ENCODE data around the gene ARMC9. TPM values are rescaled to one million over a fixed set of nuclear protein-coding genes. Genes with fewer than 3 reads are reported as not detected.

ARMC9 gene
- total and polyA plus RNA-seq, 3 donors from 2014 or later: 35.0 to 49.7 (median 47.5) TPM

GRCh38 chr2:231321556-231322334, 123.3 kb downstream of the ARMC9 start:
- Histone ChIP-seq H3K27ac (peak overlapping the region in 1 of 2 donors; percentile 41), H3K4me3 (no peak overlapping the region), H3K9me3 (no peaks in the 10 kb centered on the region), H3K4me1 (peaks cover 4% of the 10 kb centered on the region), H3K36me3 (ENCODE audit: low read depth, missing control alignments) (no peaks in the 10 kb centered on the region), H3K27me3 (no peaks in the 10 kb centered on the region)
- peak; percentile 42 for DNase-seq
- intact Hi-C loops (cut with DNase I; ENCODE audit: low total_unique reads): no loop called here
- WGBS, 2 donors: 83 to 86% methylated on average over 22 of the region's 22 CpGs
- TF ChIP-seq CTCF (IDR thresholded peaks at IDR 0.05) (no peak), POLR2A (IDR thresholded peaks at IDR 0.05) (no peak)

DNA sequence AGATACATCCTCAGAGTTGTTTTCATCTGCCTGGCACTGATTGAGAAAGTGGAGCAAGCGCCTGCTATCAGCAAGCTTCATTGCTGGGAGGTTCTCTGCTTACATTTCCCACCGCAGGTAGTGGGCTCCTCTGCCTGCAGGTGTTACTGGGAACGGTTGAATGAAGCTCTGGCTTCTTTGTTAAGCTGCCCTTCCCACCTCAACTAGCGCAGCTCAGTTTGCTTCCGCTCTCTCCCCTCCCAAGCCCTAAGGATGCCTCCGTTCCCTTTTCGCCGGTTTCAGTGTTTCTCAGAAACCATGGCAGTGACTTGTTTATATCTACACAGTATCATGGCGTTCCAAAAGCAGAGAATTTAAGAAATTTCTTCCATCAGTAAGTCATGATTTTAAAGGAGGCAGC, 124.9 kb downstream of the ARMC9 start:
- no peaks in the 10 kb centered on the region for H3K9me3 ChIP-seq
- DNase-seq: no peak
- no peak overlapping the region for H3K4me3 ChIP-seq
- intact Hi-C loops (cut with DNase I; ENCODE audit: low total_unique reads): no loop called here
- no peaks in the 10 kb centered on the region for H3K27me3 ChIP-seq
- TF ChIP-seq CTCF (IDR thresholded peaks at IDR 0.05) (no peak), POLR2A (IDR thresholded peaks at IDR 0.05) (no peak)
- no peaks in the 10 kb centered on the region for H3K36me3 ChIP-seq (ENCODE audit: low read depth, missing control alignments)
- peaks cover 4% of the 10 kb centered on the region for H3K4me1 ChIP-seq
- WGBS, 2 donors: 86 to 90% methylated on average over 9 of the region's 9 CpGs
- H3K27ac ChIP-seq: no peak overlapping the region

DNA sequence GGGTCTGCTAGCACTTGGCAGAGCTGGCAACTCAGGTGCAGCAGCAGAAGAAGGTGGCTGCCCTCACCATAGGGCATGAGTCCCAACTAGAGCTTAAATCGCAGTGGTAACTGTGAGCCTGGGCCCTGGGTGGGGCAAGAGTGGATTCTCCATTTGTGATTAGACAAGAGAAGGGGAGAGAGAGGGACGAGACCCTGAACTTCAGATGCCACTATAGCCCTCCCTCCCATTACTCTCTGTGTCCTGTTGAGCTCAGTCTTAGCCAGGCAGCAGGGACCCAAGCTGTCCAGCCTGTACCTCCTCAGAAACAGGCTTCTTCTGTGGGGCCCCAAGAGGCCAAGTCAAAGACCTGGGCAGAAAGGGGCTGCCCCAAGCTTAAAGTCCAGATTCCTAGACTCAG, 127.4 kb downstream of the ARMC9 start:
- Histone ChIP-seq H3K4me1 (no peaks in the 10 kb centered on the region), H3K27ac (no peak overlapping the region), H3K4me3 (no peak overlapping the region), H3K9me3 (no peaks in the 10 kb centered on the region), H3K27me3 (no peaks in the 10 kb centered on the region), H3K36me3 (ENCODE audit: low read depth, missing control alignments) (no peaks in the 10 kb centered on the region)
- intact Hi-C loops (cut with DNase I; ENCODE audit: low total_unique reads): no loop called here
- DNase-seq: no peak
- TF ChIP-seq POLR2A (IDR thresholded peaks at IDR 0.05) (no peak), CTCF (IDR thresholded peaks at IDR 0.05) (no peak)
- 80 to 93% methylated on average over 1 to 2 of the region's 2 CpGs for WGBS, 2 donors

- intact Hi-C loops (cut with DNase I; ENCODE audit: low total_unique reads): no loop called here
- no peak overlapping the region for H3K27ac ChIP-seq
- no peaks in the 10 kb centered on the region for H3K9me3 ChIP-seq
- DNase-seq: no peak
- H3K4me3 ChIP-seq: no peak overlapping the region
- WGBS, 2 donors: 77 to 87% methylated on average over 3 of the region's 3 CpGs
- H3K36me3 ChIP-seq (ENCODE audit: low read depth, missing control alignments): no peaks in the 10 kb centered on the region
- H3K27me3 ChIP-seq: no peaks in the 10 kb centered on the region
- TF ChIP-seq POLR2A (IDR thresholded peaks at IDR 0.05): no peak
- no peak for TF ChIP-seq CTCF (IDR thresholded peaks at IDR 0.05)
- H3K4me1 ChIP-seq: no peaks in the 10 kb centered on the region
Observed at GRCh38 chr2:231326404-231326803, 128.0 kb downstream of the ARMC9 start.

DNA sequence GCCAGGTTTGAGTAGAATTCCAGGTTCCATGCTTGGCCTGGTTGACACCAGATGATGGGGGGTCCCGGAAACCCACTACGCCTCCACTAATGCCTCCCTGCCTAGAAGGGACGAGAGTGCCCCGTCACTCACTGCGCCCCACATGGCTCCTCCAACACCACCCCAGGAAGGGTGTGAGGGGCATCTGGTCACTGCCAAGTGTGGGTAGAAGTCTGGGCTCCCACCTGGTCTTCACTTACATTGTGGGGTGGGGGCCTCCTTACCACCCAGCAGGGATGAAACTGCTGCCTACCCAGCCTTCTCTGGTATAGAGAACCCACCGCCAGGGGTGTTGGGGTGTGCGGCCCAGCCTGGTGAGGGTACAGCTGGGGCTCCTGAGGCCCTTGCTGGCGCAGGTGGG, 131.9 kb downstream of the ARMC9 start:
- H3K9me3 ChIP-seq: no peaks in the 10 kb centered on the region
- H3K27ac ChIP-seq: no peak overlapping the region
- H3K36me3 ChIP-seq (ENCODE audit: low read depth, missing control alignments): no peaks in the 10 kb centered on the region
- no peak for TF ChIP-seq CTCF (IDR thresholded peaks at IDR 0.05)
- H3K4me1 ChIP-seq: no peaks in the 10 kb centered on the region
- intact Hi-C loops (cut with DNase I; ENCODE audit: low total_unique reads): no loop called here
- 83% methylated on average over 8 of the region's 8 CpGs; no CpG with 5 or more reads in 1 of the 2 donors for WGBS, 2 donors
- no peaks in the 10 kb centered on the region for H3K27me3 ChIP-seq
- no peak overlapping the region for H3K4me3 ChIP-seq
- DNase-seq: no peak

Measured in testis (tissue), 3 donors.